CD4-positive, alpha-beta T cell treated with Interleukin-15 for 4 hours (primary cell): ENCODE measurements around the gene MMADHC.

Experiments
- DNase-seq: peaks from one replicate; pipeline ENCODE4 v3.0.0-alpha.2; 2020; ENCODE audit warnings: low spot score

MMADHC gene

GRCh38 chr2:149556452-149556851, 31.1 kb downstream of the MMADHC start:
- no peak for DNase-seq

GRCh38 chr2:149552830-149553229, 34.7 kb downstream of the MMADHC start:
- no peak for DNase-seq

- no peak for DNase-seq
Measured at GRCh38 chr2:149552226-149552625, 35.3 kb downstream of the MMADHC start.

GRCh38 chr2:149544692-149545091, 42.9 kb downstream of the MMADHC start:
- peak; percentile 17 for DNase-seq

GRCh38 chr2:149543845-149544244, 43.7 kb downstream of the MMADHC start:
- DNase-seq, result no peak

GRCh38 chr2:149540138-149540537, 47.4 kb downstream of the MMADHC start:
- DNase-seq, result no peak

GRCh38 chr2:149538138-149538833, 49.3 kb downstream of the MMADHC start:
- no peak for DNase-seq

- DNase-seq, result peak; percentile 3
Measured at GRCh38 chr2:149537092-149537726, 50.4 kb downstream of the MMADHC start.

GRCh38 chr2:149536649-149537048, 50.9 kb downstream of the MMADHC start:
- DNase-seq, result no peak

GRCh38 chr2:149534674-149535073, 52.9 kb downstream of the MMADHC start:
- no peak for DNase-seq

GRCh38 chr2:149528983-149529382, 58.6 kb downstream of the MMADHC start:
- DNase-seq, result no peak

GRCh38 chr2:149527998-149528755, 59.4 kb downstream of the MMADHC start:
- DNase-seq, result no peak

- DNase-seq, result no peak
Measured at GRCh38 chr2:149526689-149527088, 60.9 kb downstream of the MMADHC start.

- no peak for DNase-seq
Measured at GRCh38 chr2:149525323-149525722, 62.3 kb downstream of the MMADHC start.
